T-helper 17 cell (primary cell): Measurements from ENCODE around the gene SOX8. TPM values are rescaled to one million over a fixed set of nuclear protein-coding genes. Genes with fewer than 3 reads are reported as not detected.

ENCODE experiments used
- ATAC-seq: fragments of 150-1000 bp; cut with Tn5 transposase; 2 replicates; pipeline ENCODE4 v1.10.0; 2021; ENCODE audit warnings: mild to moderate bottlenecking, moderate library complexity
- DNase-seq, 3 donors: peaks; one replicate each; pipeline versions ENCODE4 v3.0.0 to v3.0.0-alpha.2; 2020 to 2021
- H3K9me3 ChIP-seq: one replicate; pipeline ENCODE4 v1.7.0; 2013; ENCODE audit warnings: low read length, mild to moderate bottlenecking; ENCODE audit not compliant: control insufficient read depth, poor library complexity, severe bottlenecking
- H3K27ac Mint-ChIP-seq: one replicate; pipeline ENCODE4 v1.8.0; 2022; ENCODE audit warnings: mild to moderate bottlenecking, moderate library complexity, mixed read lengths
- H3K27me3 Mint-ChIP-seq: one replicate; pipeline ENCODE4 v1.8.0; 2022; ENCODE audit warnings: mixed read lengths
- H3K36me3 Mint-ChIP-seq: one replicate; pipeline ENCODE4 v1.8.0; 2022; ENCODE audit warnings: low read depth, mixed read lengths
- H3K4me1 Mint-ChIP-seq: one replicate; pipeline ENCODE4 v1.8.0; 2022; ENCODE audit warnings: mild to moderate bottlenecking, mixed read lengths
- H3K4me3 Mint-ChIP-seq: one replicate; pipeline ENCODE4 v1.8.0; 2022; ENCODE audit warnings: mild to moderate bottlenecking, moderate library complexity, mixed read lengths
- total RNA-seq, 4 donors: library from RNA in 2 of 4; stranded (reverse) in 2 of 4; gene quantifications; one replicate each; pipeline ENCODE4 v1.2.3 and lab custom pipeline; 2022 to 2026

The SOX8 gene
- total RNA-seq, 2 donors from 2014 or later, result 1.1 to 3.1 TPM

DNA sequence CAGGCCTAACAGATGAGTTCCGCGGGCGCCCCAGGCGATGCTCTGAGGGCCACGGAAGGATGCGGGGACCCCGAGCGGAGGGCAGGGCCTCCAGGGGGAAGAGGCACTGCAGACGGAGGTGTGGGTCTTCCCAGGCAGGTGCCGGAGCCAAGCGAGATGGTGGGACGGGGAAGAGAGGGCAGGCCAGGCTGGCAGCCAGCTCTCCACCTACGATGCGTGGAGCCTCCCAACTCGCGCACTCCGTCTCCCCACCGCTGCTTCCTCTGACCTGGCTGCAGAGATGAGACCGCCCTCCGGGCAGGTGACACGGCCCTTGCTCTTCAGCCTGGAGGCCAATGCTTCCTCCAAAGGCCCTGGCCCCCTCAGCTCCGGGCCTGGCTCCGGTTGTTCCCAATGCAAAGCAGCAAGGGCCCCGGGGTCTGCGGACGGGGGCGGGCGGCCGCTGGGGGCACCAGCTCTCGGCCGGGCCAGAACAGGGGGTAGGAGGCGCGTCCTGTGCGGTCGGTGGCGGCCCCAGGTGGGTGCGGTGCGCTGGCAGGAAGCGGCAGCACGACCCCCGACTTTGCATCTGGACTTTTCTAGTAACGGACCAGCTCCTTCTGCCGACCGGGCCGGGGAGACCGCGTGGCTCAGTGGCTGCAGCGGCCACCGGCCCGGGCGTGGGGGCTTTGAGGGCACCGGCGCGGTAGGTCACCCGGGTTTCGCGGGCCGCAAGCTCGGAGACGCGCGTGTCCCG is 1.5 kb upstream of the SOX8 start:
- ATAC-seq (no peak), DNase-seq (no peak)
- Mint-ChIP-seq H3K27me3 (no peaks in the 10 kb centered on the region), H3K4me1 (peaks cover 11% of the 10 kb centered on the region), H3K36me3 (peaks cover 3% of the 10 kb centered on the region), H3K4me3 (peak overlapping the region; percentile 80), H3K27ac (no peak overlapping the region)
- H3K9me3 ChIP-seq, result no peaks in the 10 kb centered on the region

DNA sequence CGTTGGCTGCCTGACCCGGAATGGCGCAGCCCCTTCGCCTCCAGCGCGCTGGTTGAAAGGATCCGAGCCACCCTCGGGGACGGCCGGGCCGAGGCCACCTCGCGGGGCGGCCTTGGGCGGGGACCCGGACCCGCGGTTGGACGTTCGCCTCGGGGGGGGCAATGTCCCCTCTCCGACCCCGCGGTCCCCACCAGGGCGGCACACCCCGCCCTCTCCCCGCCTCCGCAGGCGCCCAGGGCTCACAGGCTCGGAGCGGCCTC is 1.0 kb upstream of the SOX8 start:
- Mint-ChIP-seq H3K4me1 (peaks cover 11% of the 10 kb centered on the region), H3K4me3 (no peak overlapping the region), H3K36me3 (peaks cover 3% of the 10 kb centered on the region), H3K27me3 (no peaks in the 10 kb centered on the region), H3K27ac (no peak overlapping the region)
- no peaks in the 10 kb centered on the region for H3K9me3 ChIP-seq
- ATAC-seq, result peak; percentile 3
- no peak for DNase-seq

DNA sequence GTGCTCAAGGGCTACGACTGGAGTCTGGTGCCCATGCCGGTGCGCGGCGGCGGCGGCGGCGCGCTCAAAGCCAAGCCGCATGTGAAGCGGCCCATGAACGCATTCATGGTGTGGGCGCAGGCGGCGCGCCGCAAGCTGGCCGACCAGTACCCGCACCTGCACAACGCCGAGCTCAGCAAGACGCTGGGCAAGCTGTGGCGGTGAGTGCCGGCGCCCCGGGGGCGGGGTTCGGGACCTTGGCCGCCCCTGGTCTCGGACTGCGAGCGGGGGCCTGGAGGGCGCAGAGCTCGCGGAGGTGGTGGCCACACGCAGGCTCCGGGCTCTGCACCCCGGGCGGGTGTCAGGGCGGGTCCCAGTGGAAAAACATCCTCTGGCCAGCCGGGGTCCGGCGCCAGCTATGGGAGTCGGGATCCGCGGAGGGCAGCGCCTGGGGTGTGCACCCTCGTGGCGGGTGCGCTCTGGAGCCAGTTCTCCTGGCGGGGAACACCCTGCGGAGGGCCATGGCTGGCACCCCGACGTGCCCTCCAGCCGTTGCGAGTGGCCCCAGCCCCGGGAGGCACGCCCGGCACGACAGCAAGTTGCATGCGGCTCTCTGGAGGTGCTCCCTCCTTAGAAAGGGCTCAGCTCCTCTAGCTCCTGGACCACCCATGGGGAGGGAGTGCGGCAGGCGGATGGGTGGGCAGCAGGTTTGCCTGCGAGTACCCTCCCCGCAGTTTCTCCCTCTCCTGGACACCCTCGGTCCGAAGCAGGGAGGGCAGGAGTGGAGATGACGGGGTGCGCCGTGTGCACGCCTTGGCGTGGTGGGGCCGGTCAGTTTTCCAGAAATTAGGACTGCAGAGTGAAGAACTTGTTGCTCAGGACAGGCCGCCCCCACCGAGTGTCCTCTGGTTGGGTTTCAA is 824 bp downstream of the SOX8 start:
- Mint-ChIP-seq H3K4me1 (peaks cover 9% of the 10 kb centered on the region), H3K4me3 (peak overlapping the region; percentile 79), H3K27me3 (no peaks in the 10 kb centered on the region), H3K36me3 (peaks cover 3% of the 10 kb centered on the region), H3K27ac (no peak overlapping the region)
- peak; percentile 40 for ATAC-seq
- no peak for DNase-seq
- no peaks in the 10 kb centered on the region for H3K9me3 ChIP-seq

DNA sequence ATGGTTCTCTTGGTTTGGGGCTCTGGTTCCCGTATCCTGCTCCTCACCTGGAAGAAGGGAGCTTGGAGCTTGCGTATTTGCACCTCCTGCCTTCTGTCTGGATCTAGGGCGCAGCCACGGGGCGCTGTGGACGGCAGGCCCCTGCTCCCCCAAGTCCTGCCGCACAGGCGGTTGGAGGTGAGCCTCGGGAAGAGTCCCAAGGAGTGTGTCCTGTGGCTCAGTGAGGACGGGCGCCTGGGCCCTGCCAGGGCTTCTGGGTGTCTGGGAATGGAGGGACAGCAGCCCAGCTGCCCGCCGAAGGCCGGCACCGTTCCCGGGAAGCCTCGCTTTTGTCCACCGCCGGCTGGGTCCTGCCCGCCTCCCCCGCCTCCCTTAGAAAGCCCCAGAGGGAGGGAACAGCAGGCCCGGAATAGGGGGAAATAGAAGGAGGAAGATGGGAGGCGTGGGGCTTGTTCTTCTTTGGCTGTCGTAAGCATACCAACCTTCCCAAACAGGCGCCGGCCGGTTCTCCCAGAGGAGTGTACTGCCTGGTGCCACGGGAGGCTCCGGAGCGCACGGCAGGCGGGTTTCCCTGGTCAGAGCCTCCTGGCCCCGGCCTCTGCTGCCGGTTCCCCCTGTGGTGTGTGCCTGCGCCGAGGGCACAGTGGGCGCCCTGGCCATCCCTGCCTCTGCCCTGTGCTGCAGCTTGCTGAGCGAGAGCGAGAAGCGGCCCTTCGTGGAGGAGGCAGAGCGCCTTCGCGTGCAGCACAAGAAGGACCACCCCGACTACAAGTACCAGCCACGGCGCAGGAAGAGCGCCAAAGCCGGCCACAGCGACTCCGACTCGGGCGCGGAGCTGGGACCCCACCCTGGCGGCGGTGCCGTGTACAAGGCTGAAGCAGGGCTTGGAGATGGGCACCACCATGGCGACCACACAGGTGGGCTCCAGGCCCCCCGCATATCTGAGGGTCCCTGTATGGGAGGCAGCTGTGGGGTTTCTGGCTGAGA is 1.8 kb downstream of the SOX8 start:
- DNase-seq (no peak), ATAC-seq (no peak)
- H3K9me3 ChIP-seq, result no peaks in the 10 kb centered on the region
- Mint-ChIP-seq H3K36me3 (peaks cover 3% of the 10 kb centered on the region), H3K27ac (no peak overlapping the region), H3K27me3 (no peaks in the 10 kb centered on the region), H3K4me3 (peak overlapping the region; percentile 79), H3K4me1 (peaks cover 2% of the 10 kb centered on the region)

DNA sequence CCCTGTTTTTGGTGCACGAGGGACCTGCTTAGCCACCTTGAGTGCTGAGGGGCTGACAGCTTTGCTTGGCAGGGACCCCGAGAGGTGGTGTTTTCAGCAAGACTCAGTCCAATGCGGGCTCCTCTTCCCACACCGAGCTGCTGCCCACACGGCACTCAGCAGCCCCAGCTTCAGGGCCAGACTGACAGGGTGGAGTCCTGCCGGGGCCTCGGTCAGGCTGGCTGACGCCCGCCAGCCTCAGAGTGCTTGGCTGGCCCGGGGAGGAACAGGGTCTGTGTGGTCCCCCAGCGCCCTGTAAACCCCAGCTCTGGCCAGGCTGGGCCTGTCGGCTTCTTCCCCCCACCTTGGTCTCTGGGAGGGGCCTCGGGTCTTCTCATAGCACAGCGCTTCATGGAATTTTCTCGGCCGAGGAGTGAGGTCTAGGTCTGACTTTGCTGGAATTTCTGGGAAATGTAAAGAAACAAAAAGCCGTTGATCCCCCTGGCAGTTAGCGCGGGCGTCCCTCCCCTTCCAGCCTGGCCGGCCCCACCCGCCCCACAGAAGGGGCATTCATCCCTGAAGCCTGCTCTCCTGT is 2.6 kb downstream of the SOX8 start:
- Mint-ChIP-seq H3K27ac (no peak overlapping the region), H3K27me3 (no peaks in the 10 kb centered on the region), H3K36me3 (peaks cover 3% of the 10 kb centered on the region), H3K4me1 (peaks cover 2% of the 10 kb centered on the region), H3K4me3 (no peak overlapping the region)
- no peak for DNase-seq
- H3K9me3 ChIP-seq, result no peaks in the 10 kb centered on the region
- no peak for ATAC-seq

DNA sequence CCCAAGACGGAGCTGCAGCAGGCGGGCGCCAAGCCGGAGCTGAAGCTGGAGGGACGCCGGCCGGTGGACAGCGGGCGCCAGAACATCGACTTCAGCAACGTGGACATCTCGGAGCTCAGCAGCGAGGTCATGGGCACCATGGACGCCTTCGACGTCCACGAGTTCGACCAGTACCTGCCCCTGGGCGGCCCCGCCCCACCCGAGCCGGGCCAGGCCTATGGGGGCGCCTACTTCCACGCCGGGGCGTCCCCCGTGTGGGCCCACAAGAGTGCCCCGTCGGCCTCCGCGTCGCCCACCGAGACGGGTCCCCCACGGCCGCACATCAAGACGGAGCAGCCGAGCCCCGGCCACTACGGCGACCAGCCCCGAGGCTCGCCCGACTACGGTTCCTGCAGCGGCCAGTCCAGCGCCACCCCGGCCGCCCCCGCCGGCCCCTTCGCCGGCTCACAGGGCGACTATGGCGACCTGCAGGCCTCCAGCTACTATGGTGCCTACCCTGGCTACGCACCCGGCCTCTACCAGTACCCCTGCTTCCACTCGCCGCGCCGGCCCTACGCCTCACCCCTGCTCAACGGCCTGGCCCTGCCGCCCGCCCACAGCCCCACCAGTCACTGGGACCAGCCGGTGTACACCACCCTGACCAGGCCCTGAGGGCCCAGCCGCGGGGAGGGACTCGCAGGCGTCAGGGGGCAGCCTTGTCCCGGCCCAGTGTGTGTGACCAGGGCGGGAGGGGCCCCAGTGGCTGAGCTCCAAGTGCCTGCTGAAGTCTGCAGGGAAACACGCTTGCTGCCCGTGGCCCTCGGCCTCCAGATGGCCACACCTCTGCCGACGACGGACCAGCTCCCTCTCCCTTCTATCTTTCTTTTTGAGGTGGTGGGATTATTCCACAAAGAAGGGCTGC is 3.4 kb downstream of the SOX8 start:
- H3K36me3 Mint-ChIP-seq, result peaks cover 3% of the 10 kb centered on the region
- no peak overlapping the region for H3K27ac Mint-ChIP-seq

DNA sequence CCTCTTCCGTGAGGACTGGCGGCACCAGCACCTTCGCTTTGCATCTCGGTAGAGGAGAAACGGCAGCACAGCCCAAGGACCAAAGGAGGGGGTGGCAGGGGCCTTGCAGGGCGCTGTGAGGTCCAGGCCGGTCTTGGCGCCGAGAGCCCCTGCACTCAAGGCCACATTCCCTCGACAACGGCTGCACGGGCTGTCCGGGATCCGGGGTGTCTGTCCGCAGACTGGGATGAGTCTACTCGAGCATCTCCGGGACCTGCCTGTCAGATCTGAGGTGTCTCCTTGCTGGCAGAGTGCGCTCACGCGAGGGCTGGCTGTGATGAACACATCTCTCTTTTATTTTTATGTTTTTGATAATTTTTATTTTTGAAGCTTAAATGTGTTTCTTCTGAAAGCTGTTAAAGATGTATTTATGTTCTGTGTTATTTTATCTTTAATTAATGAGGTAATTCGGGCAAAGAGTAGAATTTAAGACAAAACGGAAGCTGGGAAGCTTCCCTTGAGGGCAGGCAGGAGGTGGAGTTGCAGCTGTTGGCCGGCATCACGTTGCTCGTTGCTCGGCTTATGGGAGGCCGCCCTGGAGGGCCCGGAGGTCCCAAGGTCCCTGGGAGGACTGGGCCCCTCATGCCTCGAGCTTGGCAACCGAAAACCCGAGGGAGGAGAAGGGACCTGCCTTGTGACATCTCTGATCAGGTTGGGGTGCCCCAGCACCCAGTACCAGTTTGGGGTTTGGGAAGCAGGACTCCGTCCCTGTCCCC is 4.3 kb downstream of the SOX8 start:
- Mint-ChIP-seq H3K4me3 (no peak overlapping the region), H3K4me1 (peaks cover 2% of the 10 kb centered on the region), H3K27me3 (no peaks in the 10 kb centered on the region), H3K36me3 (peaks cover 3% of the 10 kb centered on the region), H3K27ac (no peak overlapping the region)
- H3K9me3 ChIP-seq, result no peaks in the 10 kb centered on the region
- DNase-seq (no peak), ATAC-seq (no peak)

More for the DNA sequence above, 3.4 kb downstream of the SOX8 start:
- H3K4me1 Mint-ChIP-seq, result peaks cover 2% of the 10 kb centered on the region
- H3K27me3 Mint-ChIP-seq, result no peaks in the 10 kb centered on the region
- ATAC-seq (no peak), DNase-seq (no peak)
- H3K4me3 Mint-ChIP-seq, result no peak overlapping the region
- H3K9me3 ChIP-seq, result no peaks in the 10 kb centered on the region

DNA sequence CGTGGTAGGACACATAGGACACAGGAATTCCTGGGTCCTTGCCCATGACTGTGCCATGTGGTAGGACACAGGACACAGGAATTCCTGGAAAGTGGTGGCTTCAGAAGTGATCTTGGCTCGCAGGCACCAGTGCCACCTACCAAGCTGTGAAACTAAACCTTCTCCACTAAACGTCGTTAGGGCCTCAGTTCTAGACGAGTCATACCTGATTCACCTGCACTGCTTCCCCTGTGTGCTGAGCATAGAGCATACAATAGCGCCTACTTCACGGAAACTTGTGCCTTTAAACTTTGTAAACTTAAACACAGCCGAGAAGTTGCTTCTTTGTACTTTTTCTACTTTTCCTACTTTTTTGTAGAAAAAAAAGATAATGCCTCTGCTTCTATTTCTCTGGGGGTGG is 4.8 kb downstream of the SOX8 start:
- peaks cover 3% of the 10 kb centered on the region for H3K4me1 Mint-ChIP-seq
- DNase-seq (no peak), ATAC-seq (no peak)
- H3K27ac Mint-ChIP-seq, result no peak overlapping the region
- H3K36me3 Mint-ChIP-seq, result no peaks in the 10 kb centered on the region
- H3K27me3 Mint-ChIP-seq, result no peaks in the 10 kb centered on the region
- H3K4me3 Mint-ChIP-seq, result no peak overlapping the region
- no peaks in the 10 kb centered on the region for H3K9me3 ChIP-seq

DNA sequence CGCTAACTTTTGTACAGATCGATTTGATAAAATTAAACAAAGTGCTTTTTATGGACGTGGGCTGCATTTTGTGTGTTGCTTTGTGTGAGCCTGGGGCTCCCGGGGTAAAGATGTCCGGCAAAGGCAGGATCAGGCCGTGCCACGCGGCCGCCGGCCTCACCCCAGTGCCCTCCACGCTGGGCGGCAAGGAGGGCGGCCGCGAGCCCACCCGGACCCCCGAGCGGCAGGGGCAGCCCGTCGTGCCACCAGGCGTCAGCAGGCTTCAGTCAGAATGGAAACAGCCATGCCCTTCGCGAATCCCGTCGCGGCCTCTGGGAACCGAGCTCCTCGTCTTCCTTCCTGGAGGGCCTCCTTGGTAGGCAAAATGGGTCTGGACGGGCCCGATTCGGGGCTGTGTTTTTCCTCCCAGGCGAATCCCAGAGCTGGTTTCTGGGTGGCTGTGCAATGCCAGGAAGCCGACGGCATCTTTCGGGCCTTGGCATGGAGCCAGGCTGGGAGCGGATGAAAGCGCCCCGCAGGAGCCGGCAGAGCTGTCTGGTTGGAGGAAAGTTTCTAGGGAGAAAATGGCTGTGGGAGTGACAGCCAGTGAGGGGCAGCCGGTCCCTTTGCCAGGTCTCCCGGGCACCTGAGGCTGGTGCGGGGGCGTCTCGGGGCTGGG is 5.5 kb downstream of the SOX8 start:
- Mint-ChIP-seq H3K4me3 (no peak overlapping the region), H3K36me3 (no peaks in the 10 kb centered on the region), H3K27me3 (no peaks in the 10 kb centered on the region), H3K27ac (no peak overlapping the region), H3K4me1 (peaks cover 3% of the 10 kb centered on the region)
- no peak for DNase-seq
- no peaks in the 10 kb centered on the region for H3K9me3 ChIP-seq
- ATAC-seq, result no peak

DNA sequence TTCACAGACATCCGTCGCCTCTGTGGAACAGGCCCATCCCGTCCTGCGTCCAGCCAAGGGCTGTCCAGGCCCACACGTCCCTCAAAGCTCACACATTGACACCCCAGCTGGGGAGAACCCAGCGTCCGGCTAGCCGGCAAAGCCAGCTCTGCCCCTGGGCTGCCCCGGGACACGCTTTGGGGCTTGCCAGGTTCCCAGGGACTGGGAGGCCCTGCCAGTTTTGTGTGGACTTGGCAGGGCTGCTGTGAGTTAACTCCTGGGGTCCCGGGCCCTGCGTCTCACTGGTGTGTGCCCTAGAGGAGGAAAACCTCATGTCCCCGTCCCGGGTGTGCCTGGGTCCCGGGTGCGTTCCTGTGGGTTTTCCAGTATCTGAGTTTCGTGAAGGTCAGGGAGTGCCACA is 6.3 kb downstream of the SOX8 start:
- H3K9me3 ChIP-seq, result no peaks in the 10 kb centered on the region
- Mint-ChIP-seq H3K36me3 (no peaks in the 10 kb centered on the region), H3K27ac (no peak overlapping the region), H3K4me1 (peaks cover 3% of the 10 kb centered on the region), H3K27me3 (no peaks in the 10 kb centered on the region), H3K4me3 (no peak overlapping the region)
- ATAC-seq (no peak), DNase-seq (no peak)
